Fibroblast of skin of abdomen (primary cell): Measurements from ENCODE around the gene TMPRSS6.

Experiments used
- DNase-seq: peaks from one replicate; pipeline ENCODE4 v3.0.0-alpha.2; 2013

The TMPRSS6 gene

GRCh38 chr22:37025500-37026070, 83.9 kb downstream of the TMPRSS6 start:
- DNase-seq = no peak

GRCh38 chr22:37024339-37025157, 85.0 kb downstream of the TMPRSS6 start:
- no peak for DNase-seq

DNA sequence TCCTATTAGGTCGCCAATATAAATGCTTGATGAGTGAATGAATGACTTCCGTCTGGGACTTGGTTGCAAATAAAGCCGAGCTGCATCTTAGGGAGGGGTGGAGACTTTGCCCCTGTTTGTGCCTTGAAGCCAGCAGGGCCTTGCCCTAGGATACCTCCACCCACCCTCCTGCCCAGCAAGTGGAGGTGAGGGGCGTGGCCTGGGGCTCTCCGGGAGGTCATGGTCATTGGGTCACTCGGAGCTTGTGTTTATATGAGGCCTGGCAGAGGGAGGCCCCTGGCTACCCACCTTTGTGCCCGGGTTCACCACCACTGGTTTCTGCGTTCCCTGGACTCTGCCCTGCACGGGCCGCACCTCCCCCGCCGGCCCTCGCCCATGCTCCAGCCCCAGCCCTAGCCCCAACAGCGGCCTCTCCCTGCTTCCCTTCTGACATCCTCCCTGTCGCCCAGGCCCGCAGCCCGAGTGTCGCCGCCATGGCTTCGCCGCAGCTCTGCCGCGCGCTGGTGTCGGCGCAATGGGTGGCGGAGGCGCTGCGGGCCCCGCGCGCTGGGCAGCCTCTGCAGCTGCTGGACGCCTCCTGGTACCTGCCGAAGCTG, 85.7 kb downstream of the TMPRSS6 start:
- no peak for DNase-seq

DNA sequence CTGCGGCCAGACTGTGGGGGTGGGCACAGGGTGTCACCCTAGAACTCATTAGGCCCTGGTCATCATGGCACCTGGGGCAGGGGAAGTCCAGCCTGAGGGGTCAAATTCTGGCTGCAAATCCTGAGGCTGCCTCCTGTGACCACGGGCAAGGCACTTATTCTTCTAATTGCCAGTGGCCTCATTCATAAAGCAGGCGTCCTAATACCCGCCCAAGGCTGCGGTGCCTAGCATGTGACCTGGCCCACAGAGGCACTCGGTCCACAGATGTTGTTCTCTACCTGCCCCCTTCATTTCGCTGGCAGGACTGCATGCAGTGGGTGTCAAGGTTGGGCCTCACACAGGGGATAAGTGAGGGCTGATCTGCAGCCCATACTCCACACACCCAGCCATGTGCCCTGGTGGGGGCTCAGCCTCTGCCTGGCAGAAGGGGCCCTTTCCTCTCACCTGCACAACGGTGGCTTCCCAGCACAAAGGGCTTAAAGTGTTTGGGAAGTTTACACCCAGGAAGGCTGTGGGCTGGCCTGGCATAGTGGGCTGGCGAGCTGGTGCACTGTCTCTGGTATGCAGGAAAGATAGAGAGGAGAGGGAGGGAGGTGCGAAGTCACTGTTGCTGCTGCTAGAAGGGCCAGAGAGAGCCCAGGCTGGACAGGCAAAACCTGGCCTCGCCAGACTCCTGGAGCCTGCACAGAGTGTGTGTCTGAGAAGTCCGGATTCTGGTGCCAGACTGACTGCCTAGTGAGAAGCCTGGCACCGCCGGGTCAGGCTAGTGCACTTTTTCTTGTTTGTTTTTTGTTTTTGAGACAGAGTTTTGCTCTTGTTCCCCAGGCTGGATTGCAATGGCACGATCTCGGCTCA, 86.8 kb downstream of the TMPRSS6 start:
- no peak for DNase-seq

GRCh38 chr22:37021710-37022482, 87.6 kb downstream of the TMPRSS6 start:
- DNase-seq = peak; percentile 31

DNA sequence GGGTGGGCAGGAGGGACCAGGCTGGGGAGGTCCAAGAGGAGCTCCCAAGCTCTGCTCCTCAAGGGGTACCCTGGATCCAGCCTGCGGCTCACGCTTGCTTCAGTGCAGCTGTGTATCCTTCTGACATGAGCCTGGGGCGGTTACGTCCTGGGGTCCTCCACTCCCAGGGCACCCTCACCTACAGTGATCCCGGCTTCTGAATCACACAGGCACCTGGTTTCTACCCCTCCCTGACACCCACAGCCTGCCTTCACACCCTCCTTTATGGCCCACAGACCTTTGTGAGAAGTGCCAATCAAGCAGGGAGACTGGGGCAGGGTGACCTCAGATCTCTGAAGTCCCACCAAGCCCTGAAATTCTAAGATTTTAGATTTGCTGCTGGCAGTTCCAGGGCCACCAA, 88.5 kb downstream of the TMPRSS6 start:
- no peak for DNase-seq

DNA sequence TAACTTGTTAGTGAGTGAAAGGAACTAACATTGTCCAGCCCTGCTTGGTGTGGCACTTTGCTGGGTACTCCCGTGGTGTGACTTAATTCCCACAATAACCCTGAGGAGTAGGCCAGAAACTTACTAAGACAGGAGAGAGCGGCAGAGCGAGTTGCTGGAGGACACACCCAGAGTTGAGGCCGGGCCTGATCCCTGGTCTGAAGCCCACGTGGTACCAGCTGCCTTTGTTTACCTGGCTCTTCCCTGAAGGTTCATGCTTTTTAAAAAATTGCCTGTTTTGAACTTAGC, 89.4 kb downstream of the TMPRSS6 start:
- peak; percentile 38 for DNase-seq

DNA sequence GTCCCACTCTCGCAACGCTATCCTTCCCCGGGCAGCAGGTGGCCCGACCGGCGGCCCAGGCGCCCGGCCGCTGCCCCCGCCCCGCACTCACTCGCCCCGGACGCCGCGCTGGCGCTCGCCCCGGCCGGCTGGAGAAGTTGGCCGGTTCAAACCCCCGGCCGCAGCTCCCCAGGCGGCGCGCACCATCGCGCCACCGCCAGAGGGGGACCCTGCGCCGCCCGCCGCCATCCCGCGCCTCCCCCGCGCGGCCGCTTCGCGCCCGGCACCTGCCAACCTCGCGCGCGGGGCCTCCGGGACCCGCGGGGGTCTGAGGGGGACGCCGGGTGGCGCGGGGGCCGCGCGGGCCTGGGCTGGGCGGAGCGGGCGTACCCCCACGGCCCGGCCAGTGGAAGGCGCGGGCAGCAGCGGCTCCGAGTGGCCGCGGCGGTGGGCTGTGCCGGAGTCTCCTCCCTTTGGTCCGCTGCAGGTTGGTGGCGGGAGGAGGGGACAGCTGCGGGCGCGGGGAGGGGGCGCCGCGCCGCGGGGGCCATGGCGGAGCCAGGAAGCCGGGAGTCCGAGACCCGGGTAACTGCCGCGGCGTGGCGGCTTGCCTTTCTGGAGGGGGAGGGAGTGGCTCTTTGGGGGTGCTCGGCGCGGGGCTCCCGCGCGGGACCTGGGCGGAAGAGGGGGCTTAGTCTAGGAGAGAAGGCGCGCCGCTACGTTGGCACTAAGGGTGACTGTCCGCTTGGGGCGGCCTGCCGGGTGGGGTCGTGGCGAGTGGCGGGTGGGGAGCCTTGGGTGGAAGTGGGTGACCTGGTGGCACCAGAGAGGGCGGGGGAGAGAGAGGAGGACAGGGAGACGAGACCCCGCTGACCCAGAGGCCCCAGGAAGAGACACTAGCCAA, 90.0 kb downstream of the TMPRSS6 start, which contains the start of the genes MPST and TST:
Gene MPST, plus strand, starts transcription at position 434 of the 883 bp plus-strand sequence. Its CDS starts 95 bp downstream, at position 529.
Gene TST, minus strand, starts transcription at position 139 of the 883 bp plus-strand sequence. CDS start 715 bp downstream, outside the sequence.
- DNase-seq = peak; percentile 70

DNA sequence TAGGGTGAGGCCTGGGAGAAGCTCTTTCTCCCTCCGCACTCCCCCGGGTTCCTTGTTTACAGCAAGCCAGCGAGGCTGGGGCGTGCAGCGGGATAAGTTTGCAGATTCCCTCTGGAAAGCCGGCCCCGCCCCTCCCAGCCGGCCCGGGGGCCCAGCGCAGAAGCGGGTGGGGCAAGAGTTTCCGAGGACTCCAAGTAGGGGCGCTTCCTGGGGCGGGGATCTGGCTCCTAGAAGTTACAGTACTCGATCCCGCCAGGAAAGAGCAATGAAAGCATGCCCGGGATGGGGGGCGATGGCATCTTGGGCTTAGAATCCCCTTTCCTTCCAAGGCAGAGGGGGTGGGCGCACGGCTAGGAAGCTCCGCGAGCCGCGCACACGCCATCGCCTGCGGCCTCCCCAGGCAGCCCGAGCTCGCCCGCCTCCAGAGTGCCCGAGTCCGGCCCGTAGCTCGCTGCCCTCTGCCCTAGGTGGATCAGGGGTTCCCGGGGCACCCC, 90.7 kb downstream of the TMPRSS6 start:
- DNase-seq = peak; percentile 44

DNA sequence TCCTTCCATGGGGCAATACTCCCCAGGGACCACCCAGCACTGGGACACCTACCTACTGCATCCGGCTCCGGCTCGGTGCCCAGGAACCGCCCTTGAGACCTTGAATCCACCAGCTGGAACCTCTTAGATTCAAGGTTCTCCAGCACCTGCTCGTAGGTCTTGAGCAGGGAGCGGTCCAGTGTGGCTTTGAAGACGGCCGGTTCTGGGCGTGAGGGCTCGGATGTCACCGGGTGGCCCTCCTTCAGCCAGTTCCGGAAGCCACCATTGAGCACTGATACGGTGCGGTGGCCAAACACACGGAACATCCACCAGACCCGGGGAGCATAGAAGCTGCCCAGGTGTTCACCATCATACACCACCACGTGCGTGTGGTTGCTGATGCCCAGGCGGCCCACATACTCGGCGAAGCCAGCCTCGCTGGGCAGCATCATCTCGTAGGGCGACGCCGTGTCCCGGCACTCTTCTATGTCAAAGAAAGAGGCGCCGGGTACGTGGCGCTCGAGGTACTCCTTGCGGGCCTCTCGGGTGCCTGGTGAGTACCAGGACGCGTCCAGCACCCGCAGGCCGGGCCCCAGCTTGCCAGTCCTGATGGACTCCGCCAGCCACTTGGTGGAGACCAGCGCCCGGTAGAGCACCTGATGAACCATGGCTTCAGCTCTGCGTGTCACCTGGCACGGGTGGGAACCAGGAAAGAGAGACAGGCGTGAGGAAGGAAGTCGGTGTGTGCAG, 91.3 kb downstream of the TMPRSS6 start:
- no peak for DNase-seq

- DNase-seq = no peak
These were observed 92.2 kb downstream of the TMPRSS6 start for GRCh38 chr22:37017356-37017755.

- DNase-seq = no peak
These were observed 93.2 kb downstream of the TMPRSS6 start for GRCh38 chr22:37016134-37016910.

DNA sequence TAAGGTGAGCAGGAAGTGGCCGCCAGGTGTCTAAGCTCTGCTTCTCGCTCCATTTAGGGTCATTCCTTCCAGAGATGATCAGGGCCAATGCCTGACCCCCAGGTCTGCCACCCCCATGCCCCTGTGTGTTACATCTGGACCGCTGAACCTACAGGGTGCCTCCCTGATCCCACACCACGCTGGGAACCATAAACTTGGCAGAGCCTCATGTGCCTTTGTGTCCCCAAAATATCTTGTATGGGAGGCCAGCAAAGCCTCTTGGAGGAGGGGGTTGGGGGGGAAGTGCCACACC, 94.0 kb downstream of the TMPRSS6 start:
- no peak for DNase-seq
